PFSK-1 (cell line): ENCODE data around the gene TSTD2.

Experiments used
- FOXP2 ChIP-seq: optimal IDR thresholded peaks from 2 replicates; pipeline ENCODE3; 2011; ENCODE audit warnings: borderline replicate concordance, control low read depth, inconsistent platforms; ENCODE audit not compliant: insufficient read depth; ENCODE audit errors: extremely low read length, extremely low read depth
- POLR2AphosphoS5 ChIP-seq: IDR thresholded peaks from 2 replicates; pipeline ENCODE4 v1.6.1; 2012; ENCODE audit warnings: low read depth, mild to moderate bottlenecking, control low read depth, low read length, moderate library complexity
- SIN3A ChIP-seq: IDR thresholded peaks from 2 replicates; pipeline ENCODE4 v1.6.1; 2012; ENCODE audit warnings: mild to moderate bottlenecking, low read length, moderate library complexity, borderline replicate concordance; ENCODE audit not compliant: insufficient read depth
- TAF1 ChIP-seq: IDR thresholded peaks from 2 replicates; pipeline ENCODE4 v1.6.1; 2012; ENCODE audit warnings: low read length, control low read depth, borderline replicate concordance; ENCODE audit not compliant: insufficient read depth
- TF ChIP-seq, protein P1 (sequence below), 2 experiments: IDR thresholded peaks; 2 replicates each; pipeline versions ENCODE4 v1.6.1 to v1.8.0; 2011 to 2012; ENCODE audit warnings: low read depth in 2 of 2, low read length in 2 of 2, control low read depth in 1 of 2, inconsistent platforms in 1 of 2, mild to moderate bottlenecking in 1 of 2, moderate library complexity in 1 of 2; ENCODE audit not compliant: insufficient read depth in 1 of 2

TSTD2 gene

DNA sequence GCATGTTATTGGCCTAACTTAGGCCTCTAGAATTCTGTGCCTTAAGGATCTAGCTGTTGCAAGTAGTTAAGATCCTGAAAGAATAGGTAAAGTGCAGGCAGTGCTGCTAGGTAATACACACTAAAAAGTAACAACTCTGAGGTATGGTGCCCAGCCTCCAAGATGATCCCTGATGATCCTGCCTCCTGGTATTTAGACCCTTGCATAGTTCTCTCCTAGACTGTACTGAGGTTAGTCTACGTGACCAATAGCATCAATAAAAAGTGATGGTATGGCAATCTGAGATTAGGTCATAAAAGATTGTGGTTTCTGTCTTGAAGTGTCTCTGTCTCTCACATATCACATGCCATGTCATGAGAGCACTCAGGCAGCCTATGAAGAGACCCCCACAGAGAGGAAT, 9.2 kb downstream of the TSTD2 start:
- TF ChIP-seq POLR2AphosphoS5 (no peak), FOXP2 (no peak), SIN3A (no peak)

DNA sequence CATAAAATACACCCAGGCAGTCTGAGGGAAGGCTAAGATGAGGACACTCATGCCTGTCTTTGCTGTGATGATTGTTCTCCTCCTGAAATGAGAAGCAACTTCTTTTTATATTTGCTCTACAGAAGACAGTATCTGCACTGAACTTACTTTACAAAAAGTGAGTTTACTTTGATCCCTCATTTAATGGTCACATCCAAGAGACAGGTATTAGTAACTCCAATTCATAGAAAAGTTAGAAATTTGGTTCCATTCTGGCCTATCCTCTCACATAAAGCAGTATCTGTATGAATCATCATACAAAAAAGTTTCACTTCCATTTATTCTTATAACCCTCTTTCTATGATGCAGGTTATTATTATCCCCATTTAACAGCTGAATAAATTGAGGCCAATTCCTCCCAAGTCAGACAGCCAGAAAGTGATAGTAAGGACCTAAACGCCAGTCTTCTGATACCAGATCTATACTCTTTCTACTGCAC, 15.2 kb downstream of the TSTD2 start:
- TF ChIP-seq TAF1 (no peak), POLR2AphosphoS5 (no peak), SIN3A (no peak), FOXP2 (no peak)

DNA sequence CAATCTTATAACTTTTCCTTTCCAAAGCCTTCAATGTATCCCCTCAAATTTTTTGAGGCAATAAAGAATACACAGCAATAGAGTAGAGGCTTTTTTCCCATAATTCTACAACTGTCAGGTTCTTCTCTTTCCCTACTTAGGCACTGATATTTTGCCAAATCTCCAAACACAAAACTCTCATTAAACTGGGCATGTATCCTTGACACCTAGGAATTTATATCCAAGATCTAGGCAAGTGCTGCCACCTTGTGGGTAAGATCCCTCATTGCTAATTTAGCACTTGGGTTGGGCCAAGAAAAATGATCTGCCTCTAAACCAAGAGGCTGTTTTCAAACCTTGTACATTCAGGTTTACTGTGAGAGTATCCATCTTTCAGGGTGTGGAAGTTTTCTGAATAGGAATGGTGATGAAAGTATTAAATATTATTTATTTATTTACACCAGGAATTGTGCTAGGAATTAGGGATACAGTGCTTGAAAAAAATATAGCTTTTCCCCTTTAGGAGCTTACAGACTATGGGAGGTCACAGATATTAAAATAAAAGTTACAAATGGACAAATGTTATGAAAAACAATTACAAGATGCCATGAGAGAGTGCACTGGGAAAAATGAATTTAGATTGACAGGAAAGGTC, 17.6 kb downstream of the TSTD2 start:
- TF ChIP-seq TAF1 (no peak), POLR2AphosphoS5 (no peak), FOXP2 (no peak), SIN3A (no peak)
- TF ChIP-seq, protein P1, sequence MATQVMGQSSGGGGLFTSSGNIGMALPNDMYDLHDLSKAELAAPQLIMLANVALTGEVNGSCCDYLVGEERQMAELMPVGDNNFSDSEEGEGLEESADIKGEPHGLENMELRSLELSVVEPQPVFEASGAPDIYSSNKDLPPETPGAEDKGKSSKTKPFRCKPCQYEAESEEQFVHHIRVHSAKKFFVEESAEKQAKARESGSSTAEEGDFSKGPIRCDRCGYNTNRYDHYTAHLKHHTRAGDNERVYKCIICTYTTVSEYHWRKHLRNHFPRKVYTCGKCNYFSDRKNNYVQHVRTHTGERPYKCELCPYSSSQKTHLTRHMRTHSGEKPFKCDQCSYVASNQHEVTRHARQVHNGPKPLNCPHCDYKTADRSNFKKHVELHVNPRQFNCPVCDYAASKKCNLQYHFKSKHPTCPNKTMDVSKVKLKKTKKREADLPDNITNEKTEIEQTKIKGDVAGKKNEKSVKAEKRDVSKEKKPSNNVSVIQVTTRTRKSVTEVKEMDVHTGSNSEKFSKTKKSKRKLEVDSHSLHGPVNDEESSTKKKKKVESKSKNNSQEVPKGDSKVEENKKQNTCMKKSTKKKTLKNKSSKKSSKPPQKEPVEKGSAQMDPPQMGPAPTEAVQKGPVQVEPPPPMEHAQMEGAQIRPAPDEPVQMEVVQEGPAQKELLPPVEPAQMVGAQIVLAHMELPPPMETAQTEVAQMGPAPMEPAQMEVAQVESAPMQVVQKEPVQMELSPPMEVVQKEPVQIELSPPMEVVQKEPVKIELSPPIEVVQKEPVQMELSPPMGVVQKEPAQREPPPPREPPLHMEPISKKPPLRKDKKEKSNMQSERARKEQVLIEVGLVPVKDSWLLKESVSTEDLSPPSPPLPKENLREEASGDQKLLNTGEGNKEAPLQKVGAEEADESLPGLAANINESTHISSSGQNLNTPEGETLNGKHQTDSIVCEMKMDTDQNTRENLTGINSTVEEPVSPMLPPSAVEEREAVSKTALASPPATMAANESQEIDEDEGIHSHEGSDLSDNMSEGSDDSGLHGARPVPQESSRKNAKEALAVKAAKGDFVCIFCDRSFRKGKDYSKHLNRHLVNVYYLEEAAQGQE (IDR thresholded peaks at IDR 0.05; ENCODE audit: insufficient read depth in 1 of 2, low read depth in 2 of 2, low read length in 2 of 2) = no peak

DNA sequence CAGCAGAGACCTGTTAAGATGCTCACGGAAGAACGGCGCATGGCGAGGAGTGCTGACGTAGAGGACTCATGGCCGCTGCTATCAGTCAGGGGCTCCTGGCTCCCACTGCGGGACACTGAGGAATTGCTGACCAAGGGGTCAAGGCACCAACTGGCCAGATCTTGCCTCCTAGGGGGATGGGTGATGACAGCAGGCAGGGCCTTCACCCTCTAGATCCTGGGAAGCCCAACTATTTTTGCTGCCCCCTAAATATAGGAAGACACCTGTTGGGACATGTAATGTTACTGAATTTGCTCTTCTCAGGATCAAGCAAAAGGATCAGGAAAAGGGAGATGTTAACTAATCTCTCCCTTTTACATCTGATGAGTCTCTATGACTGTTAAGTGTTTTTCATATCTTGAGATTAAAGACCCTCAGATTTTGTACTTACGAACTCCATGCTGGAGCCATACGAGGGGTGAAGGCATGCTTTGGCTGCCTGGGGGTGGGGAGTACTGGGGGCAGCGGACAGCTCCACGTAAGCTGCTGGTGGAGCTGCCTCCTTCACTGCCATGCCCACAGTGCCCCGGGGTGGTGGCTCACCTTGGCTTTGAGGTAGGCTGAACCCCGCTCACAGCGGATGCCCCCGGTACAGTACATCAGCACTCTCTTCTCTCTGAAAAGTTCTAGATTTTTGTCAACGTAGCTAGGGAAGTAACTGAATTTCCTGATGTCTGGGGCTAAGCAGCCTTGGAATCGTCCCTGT, 28.1 kb downstream of the TSTD2 start:
- TF ChIP-seq, protein P1 (IDR thresholded peaks at IDR 0.05; ENCODE audit: insufficient read depth in 1 of 2, low read depth in 2 of 2, low read length in 2 of 2) = no peak

DNA sequence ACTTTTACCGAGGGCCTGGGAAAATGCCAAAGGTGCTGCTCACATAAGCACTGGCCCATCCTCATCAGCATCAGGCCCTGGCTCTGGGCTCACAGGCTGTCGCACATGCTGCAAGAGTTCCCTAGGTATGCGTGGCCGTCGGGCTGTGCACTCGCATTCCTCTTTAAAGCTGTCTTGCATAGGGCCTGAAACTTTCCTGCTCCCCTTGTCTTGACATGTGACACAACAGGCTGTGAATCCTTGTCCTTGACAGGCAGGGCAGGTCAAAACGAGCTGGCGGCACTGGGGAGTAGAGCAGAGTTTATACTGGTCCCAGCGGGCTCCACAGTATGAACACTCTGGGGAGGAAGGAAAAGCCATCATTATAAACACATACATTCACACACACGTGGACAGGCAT, 30.7 kb downstream of the TSTD2 start:
- no peak for TF ChIP-seq TAF1
- no peak for TF ChIP-seq FOXP2
- TF ChIP-seq POLR2AphosphoS5 = no peak
- TF ChIP-seq, protein P1 (IDR thresholded peaks at IDR 0.05; ENCODE audit: insufficient read depth in 1 of 2, low read depth in 2 of 2, low read length in 2 of 2) = no peak
- no peak for TF ChIP-seq SIN3A

DNA sequence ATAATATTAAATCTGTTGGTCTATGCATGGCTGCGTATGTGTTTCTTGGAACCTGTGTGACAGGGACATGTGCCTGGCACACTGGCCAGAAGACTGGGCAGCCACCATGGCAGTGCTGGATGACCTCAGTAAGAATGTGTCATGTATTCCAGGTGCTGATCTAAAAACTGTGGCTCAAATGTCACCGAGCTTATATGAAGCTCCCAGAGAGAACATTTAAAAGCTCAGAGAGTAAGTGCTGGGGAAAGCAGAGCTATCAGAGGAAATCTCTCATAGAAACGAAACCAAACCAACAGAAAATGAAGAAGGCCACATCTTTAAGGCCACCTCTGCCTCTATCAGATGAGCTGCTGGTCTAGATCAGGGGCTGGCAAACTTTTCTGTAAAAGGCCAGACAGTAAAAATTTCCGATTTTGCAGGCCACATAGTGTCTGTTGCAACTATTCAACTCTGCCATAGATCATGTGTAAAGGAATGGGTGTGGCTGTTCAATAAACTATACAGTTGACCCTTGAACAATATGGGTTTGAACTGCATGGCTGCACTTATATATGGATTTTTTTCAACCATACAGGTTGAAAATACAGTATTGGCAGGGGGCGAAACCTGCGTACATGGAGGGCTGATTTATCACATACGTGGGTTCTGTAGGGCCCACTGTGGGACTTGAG, 31.8 kb downstream of the TSTD2 start:
- TF ChIP-seq SIN3A (no peak), FOXP2 (no peak), POLR2AphosphoS5 (no peak), TAF1 (no peak)
- TF ChIP-seq, protein P1 (IDR thresholded peaks at IDR 0.05; ENCODE audit: insufficient read depth in 1 of 2, low read depth in 2 of 2, low read length in 2 of 2) = no peak
